Mesenchymal stem cell (in vitro differentiated cells and primary cell): ENCODE results near the gene PDILT.
"Not testable (repeated sequence)": the region's sequence is repeated elsewhere in the genome, so short reads cannot be mapped to it uniquely, and the experiment has no call there.

Source experiments
- DNase-seq: peaks from one replicate; pipeline ENCODE4 v3.0.0-alpha.2; 2013
- H2AFZ ChIP-seq: one replicate; pipeline ENCODE4 v1.6.1; 2013; ENCODE audit warnings: low read depth, mild to moderate bottlenecking, control low read depth, inconsistent platforms, low read length, moderate library complexity
- H2AK5ac ChIP-seq: 2 replicates; pipeline ENCODE4 v1.6.1; 2013; ENCODE audit warnings: low read length, moderate library complexity, mild to moderate bottlenecking, inconsistent platforms; ENCODE audit not compliant: severe bottlenecking
- H2BK120ac ChIP-seq: one replicate; pipeline ENCODE4 v1.6.1; 2013; ENCODE audit warnings: low read depth, mild to moderate bottlenecking, inconsistent platforms, low read length, moderate library complexity
- H2BK12ac ChIP-seq, 2 experiments: one replicate each; pipeline ENCODE4 v1.6.1; 2013; ENCODE audit warnings: inconsistent platforms in 2 of 2, low read length in 2 of 2, mild to moderate bottlenecking in 2 of 2, moderate library complexity in 2 of 2, control low read depth in 1 of 2
- H2BK15ac ChIP-seq: one replicate; pipeline ENCODE4 v1.6.1; 2013; ENCODE audit warnings: mild to moderate bottlenecking, low read depth, inconsistent platforms; ENCODE audit not compliant: poor library complexity, severe bottlenecking
- H2BK5ac ChIP-seq: 2 replicates; pipeline ENCODE4 v1.6.1; 2013; ENCODE audit warnings: low read depth, mild to moderate bottlenecking, low read length, control low read depth, inconsistent platforms; ENCODE audit not compliant: poor library complexity, severe bottlenecking
- H3K14ac ChIP-seq, 2 experiments: one replicate each; pipeline ENCODE4 v1.6.1; 2013; ENCODE audit warnings: inconsistent platforms in 2 of 2, low read length in 2 of 2, control low read depth in 1 of 2, mild to moderate bottlenecking in 1 of 2, moderate library complexity in 1 of 2
- H3K18ac ChIP-seq, 2 experiments: one replicate each; pipeline ENCODE4 v1.6.1; 2013; ENCODE audit warnings: inconsistent platforms in 2 of 2, low read length in 2 of 2, control low read depth in 1 of 2, low read depth in 1 of 2, mild to moderate bottlenecking in 1 of 2
- H3K23ac ChIP-seq, 2 experiments: one replicate each; pipeline ENCODE4 v1.6.1; 2013; ENCODE audit warnings: inconsistent platforms in 2 of 2, low read length in 2 of 2, mild to moderate bottlenecking in 2 of 2, moderate library complexity in 2 of 2, control low read depth in 1 of 2
- H3K27ac ChIP-seq: 2 replicates; pipeline ENCODE4 v1.5.1; 2013; ENCODE audit warnings: mild to moderate bottlenecking, moderate library complexity, low read length, control low read depth, inconsistent platforms; ENCODE audit not compliant: poor library complexity, severe bottlenecking
- H3K27me3 ChIP-seq, 2 experiments: 2 replicates each; pipeline versions ENCODE4 v1.6.1 to v1.7.0; 2013; ENCODE audit warnings: low read length in 2 of 2, mild to moderate bottlenecking in 2 of 2, moderate library complexity in 2 of 2, control low read depth in 1 of 2, inconsistent platforms in 1 of 2; ENCODE audit not compliant: control insufficient read depth in 1 of 2, insufficient read depth in 1 of 2
- H3K36me3 ChIP-seq, 2 experiments: 2 replicates each; pipeline versions ENCODE4 v1.6.1 to v1.7.0; 2013; ENCODE audit warnings: low read length in 2 of 2, control low read depth in 1 of 2, inconsistent platforms in 1 of 2, low read depth in 1 of 2, mild to moderate bottlenecking in 1 of 2; ENCODE audit not compliant: insufficient read depth in 2 of 2, control insufficient read depth in 1 of 2
- H3K4ac ChIP-seq, 2 experiments: one replicate each; pipeline ENCODE4 v1.6.1; 2013; ENCODE audit warnings: inconsistent platforms in 2 of 2, low read length in 2 of 2, mild to moderate bottlenecking in 2 of 2, moderate library complexity in 2 of 2, control low read depth in 1 of 2, low read depth in 1 of 2
- H3K4me1 ChIP-seq: 2 replicates; pipeline ENCODE4 v1.6.1; 2013; ENCODE audit warnings: low read depth, low read length, control low read depth; ENCODE audit not compliant: control insufficient read depth, insufficient read depth
- H3K4me2 ChIP-seq: 2 replicates; pipeline ENCODE4 v1.6.1; 2013; ENCODE audit warnings: low read length, mild to moderate bottlenecking, inconsistent platforms; ENCODE audit not compliant: poor library complexity, severe bottlenecking
- H3K4me3 ChIP-seq, 2 experiments: 2 replicates each; pipeline versions ENCODE4 v1.5.1 to v1.7.0; 2013; ENCODE audit warnings: low read length in 2 of 2, mild to moderate bottlenecking in 2 of 2, control low read depth in 1 of 2, low read depth in 1 of 2; ENCODE audit not compliant: insufficient read depth in 1 of 2
- H3K79me1 ChIP-seq: replicated peaks from 2 replicates; pipeline ENCODE4 v1.6.1; 2013; ENCODE audit warnings: mild to moderate bottlenecking, control low read depth, low read length, inconsistent platforms; ENCODE audit not compliant: poor library complexity, severe bottlenecking
- H3K9ac ChIP-seq: 2 replicates; pipeline ENCODE4 v1.7.0; 2013; ENCODE audit warnings: mild to moderate bottlenecking, low read length, moderate library complexity
- H3K9me3 ChIP-seq: 2 replicates; pipeline ENCODE4 v1.7.0; 2013; ENCODE audit warnings: mild to moderate bottlenecking, low read length; ENCODE audit not compliant: control insufficient read depth
- H4K8ac ChIP-seq: one replicate; pipeline ENCODE4 v1.6.1; 2013; ENCODE audit warnings: inconsistent platforms, mild to moderate bottlenecking, low read length, moderate library complexity
- H4K91ac ChIP-seq: one replicate; pipeline ENCODE4 v1.6.1; 2013; ENCODE audit warnings: mild to moderate bottlenecking, low read length, inconsistent platforms
- WGBS: methylation state at CpG from one replicate; pipeline ENCODE4 v1.1.7; 2013; ENCODE audit warnings: mixed read lengths; 5-methylcytosine and 5-hydroxymethylcytosine counted together

Gene PDILT

DNA sequence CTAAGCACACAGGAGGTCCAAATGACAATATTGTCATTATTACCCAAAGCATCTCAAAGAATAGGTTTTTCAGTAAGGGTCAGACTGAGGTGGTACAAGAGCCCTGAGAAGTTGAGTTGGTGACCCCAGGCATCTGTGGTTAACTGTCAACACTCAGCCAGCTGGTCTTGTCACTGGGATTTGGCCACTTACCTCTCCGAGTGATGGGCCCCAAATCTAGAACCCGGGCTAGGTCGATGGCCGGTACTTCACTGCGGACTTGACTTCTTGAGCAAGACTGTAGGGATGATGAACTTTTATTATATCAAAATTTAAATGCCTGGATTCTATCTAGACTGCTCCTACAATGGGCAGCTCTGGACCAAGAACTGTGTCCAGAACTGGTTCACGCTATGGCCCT is 88.8 kb downstream of the PDILT start:
- no peaks in the 10 kb centered on the region for H3K27me3 ChIP-seq
- H3K4me1 ChIP-seq: no peaks in the 10 kb centered on the region
- H3K9me3 ChIP-seq: no peaks in the 10 kb centered on the region
- H2BK12ac ChIP-seq: no peak overlapping the region
- H3K14ac ChIP-seq: no peak overlapping the region
- no peak overlapping the region for H2BK15ac ChIP-seq
- no peak overlapping the region for H2AK5ac ChIP-seq
- no peak for DNase-seq
- no peak overlapping the region for H3K27ac ChIP-seq
- H2BK120ac ChIP-seq: no peak overlapping the region
- H4K91ac ChIP-seq: no peak overlapping the region
- H3K4me2 ChIP-seq: no peak overlapping the region
- no peak overlapping the region for H3K4ac ChIP-seq
- H3K36me3 ChIP-seq: no peaks in the 10 kb centered on the region
- no peak overlapping the region for H2AFZ ChIP-seq
- H3K79me1 ChIP-seq: no peaks in the 10 kb centered on the region
- 88% methylated on average over 2 of the region's 6 CpGs for WGBS
- H3K9ac ChIP-seq: no peak overlapping the region
- no peak overlapping the region for H4K8ac ChIP-seq
- no peak overlapping the region for H2BK5ac ChIP-seq
- no peak overlapping the region for H3K4me3 ChIP-seq
- H3K23ac ChIP-seq: no peak overlapping the region
- H3K18ac ChIP-seq: no peak overlapping the region

DNA sequence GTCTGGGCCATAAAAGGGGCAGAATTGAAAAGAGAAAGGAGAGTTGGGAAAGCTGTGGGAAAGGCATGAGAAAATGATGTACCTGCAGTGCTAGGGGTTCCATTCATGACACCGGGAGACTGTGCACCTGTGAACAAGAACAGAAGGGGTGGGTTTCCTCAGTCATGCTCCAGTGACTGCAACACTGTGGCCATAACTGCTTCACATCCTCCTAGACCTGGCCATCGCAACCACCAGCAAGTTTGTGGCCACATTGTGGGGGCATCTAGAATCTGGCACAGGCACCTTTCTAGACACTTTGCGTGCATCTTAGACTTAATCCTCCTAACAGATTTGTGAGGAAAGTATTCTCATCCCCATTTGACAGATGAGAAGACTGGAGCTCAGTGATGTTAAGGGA is 90.0 kb downstream of the PDILT start:
- no peak overlapping the region for H3K4ac ChIP-seq

DNA sequence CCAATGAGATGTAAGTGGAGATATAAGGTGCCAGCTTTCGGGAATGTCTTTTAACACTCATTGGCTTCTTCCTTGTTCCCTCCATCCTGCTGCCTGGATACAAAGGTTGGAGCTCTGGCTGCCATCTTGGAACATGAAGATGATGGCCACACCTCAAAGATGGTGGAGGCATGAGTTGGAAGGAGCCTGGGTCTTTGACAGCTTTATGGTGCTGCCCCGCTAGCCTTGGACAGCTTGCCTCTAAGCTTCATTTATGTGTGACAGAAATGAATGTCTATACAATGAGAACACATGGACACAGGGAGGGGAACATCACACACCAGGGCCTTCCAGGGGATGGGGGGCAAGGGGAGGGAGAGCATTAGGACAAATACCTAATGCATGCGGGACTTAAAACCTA is 90.8 kb downstream of the PDILT start:
- H3K23ac ChIP-seq: no peak overlapping the region
- WGBS: 67% methylated on average over 2 of the region's 3 CpGs
- H3K9ac ChIP-seq: no peak overlapping the region
- H2AK5ac ChIP-seq: no peak overlapping the region
- H4K8ac ChIP-seq: no peak overlapping the region
- H3K27me3 ChIP-seq: no peaks in the 10 kb centered on the region
- H3K4ac ChIP-seq: no peak overlapping the region
- H3K14ac ChIP-seq: no peak overlapping the region
- H3K18ac ChIP-seq: no peak overlapping the region
- no peaks in the 10 kb centered on the region for H3K36me3 ChIP-seq
- no peaks in the 10 kb centered on the region for H3K79me1 ChIP-seq
- no peaks in the 10 kb centered on the region for H3K4me1 ChIP-seq
- H2BK5ac ChIP-seq: no peak overlapping the region
- H3K4me3 ChIP-seq: no peak overlapping the region
- no peak overlapping the region for H3K4me2 ChIP-seq
- no peaks in the 10 kb centered on the region for H3K9me3 ChIP-seq
- DNase-seq: no peak
- H3K27ac ChIP-seq: no peak overlapping the region
- no peak overlapping the region for H2AFZ ChIP-seq
- H2BK120ac ChIP-seq: no peak overlapping the region
- no peak overlapping the region for H4K91ac ChIP-seq
- no peak overlapping the region for H2BK15ac ChIP-seq
- no peak overlapping the region for H2BK12ac ChIP-seq

More for the DNA sequence above, 90.0 kb downstream of the PDILT start:
- Histone ChIP-seq H3K9ac (no peak overlapping the region), H3K27me3 (no peaks in the 10 kb centered on the region), H3K23ac (no peak overlapping the region), H2BK12ac (no peak overlapping the region), H2AK5ac (no peak overlapping the region), H3K4me2 (no peak overlapping the region), H3K36me3 (no peaks in the 10 kb centered on the region), H3K4me1 (no peaks in the 10 kb centered on the region), H2AFZ (no peak overlapping the region), H3K79me1 (no peaks in the 10 kb centered on the region), H3K9me3 (no peaks in the 10 kb centered on the region), H4K8ac (no peak overlapping the region), H2BK15ac (no peak overlapping the region), H4K91ac (no peak overlapping the region), H3K14ac (no peak overlapping the region), H3K27ac (no peak overlapping the region), H2BK5ac (no peak overlapping the region), H3K4me3 (no peak overlapping the region), H3K18ac (no peak overlapping the region), H2BK120ac (no peak overlapping the region)
- DNase-seq: no peak
- 86% methylated on average over 2 of the region's 3 CpGs for WGBS

GRCh38 chr16:20312536-20313095 is 91.9 kb downstream of the PDILT start:
- H3K9ac ChIP-seq, H3K27me3 ChIP-seq, H3K27ac ChIP-seq, H4K91ac ChIP-seq, H3K4ac ChIP-seq, H3K14ac ChIP-seq, H3K18ac ChIP-seq, H2AFZ ChIP-seq, H3K23ac ChIP-seq, H2BK120ac ChIP-seq, H3K9me3 ChIP-seq, H4K8ac ChIP-seq, H2BK12ac ChIP-seq, H3K79me1 ChIP-seq, H2AK5ac ChIP-seq, H3K36me3 ChIP-seq, H3K4me3 ChIP-seq, H3K4me1 ChIP-seq, DNase-seq, H2BK15ac ChIP-seq, H3K4me2 ChIP-seq, H2BK5ac ChIP-seq: not testable (repeated sequence)
- 77% methylated on average over 5 of the region's 7 CpGs for WGBS
